Breast epithelium (tissue), 4 donors: ENCODE results near the gene P2RX3. TPM values are rescaled to one million over a fixed set of nuclear protein-coding genes. Genes with fewer than 3 reads are reported as not detected.

ENCODE experiments used
- DNase-seq, 2 donors: peaks; one replicate each; pipeline ENCODE4 v3.0.0-alpha.2; 2019; ENCODE audit warnings: low spot score in 2 of 2
- H3K27ac ChIP-seq, 2 donors: fragments of 200-600 bp; sonication (generic) in 1 of 2; one replicate each; pipeline ENCODE4 v1.5.1; 2016 to 2019; ENCODE audit warnings: mild to moderate bottlenecking in 1 of 2
- H3K27me3 ChIP-seq, 2 donors: fragments of 200-600 bp; sonication (generic) in 1 of 2; one replicate each; pipeline versions ENCODE4 v1.5.1 to v1.6.0; 2017 to 2019; ENCODE audit warnings: control low read depth in 1 of 2, mild to moderate bottlenecking in 1 of 2
- H3K36me3 ChIP-seq: fragments of 200-600 bp; one replicate; pipeline ENCODE4 v1.5.1; 2019
- H3K4me1 ChIP-seq, 2 donors: fragments of 200-600 bp; sonication (generic); one replicate each; pipeline ENCODE4 v1.5.1; 2016 to 2019; ENCODE audit warnings: control low read depth in 1 of 2
- H3K4me3 ChIP-seq, 3 donors: fragments of 200-600 bp; sonication (generic); 1 replicate in 2 of 3; 2 replicates in 1 of 3; pipeline ENCODE4 v1.5.1; 2016 to 2019; ENCODE audit warnings: mild to moderate bottlenecking in 3 of 3, moderate library complexity in 2 of 3
- H3K9me3 ChIP-seq, 2 donors: fragments of 200-600 bp; sonication (generic) in 1 of 2; one replicate each; pipeline ENCODE4 v1.5.1; 2016 to 2019; ENCODE audit warnings: control low read depth in 1 of 2
- POLR2A ChIP-seq: fragments of 450-650 bp; IDR thresholded peaks from one replicate; pipeline ENCODE4 v1.6.1; 2016; ENCODE audit warnings: antibody characterized with exemption, mild to moderate bottlenecking, moderate library complexity
- POLR2AphosphoS5 ChIP-seq, 3 donors: sonication (generic); formaldehyde crosslinking; IDR thresholded peaks; one replicate each; pipeline ENCODE4 v1.6.1; 2017; ENCODE audit warnings: antibody characterized with exemption in 3 of 3
- intact Hi-C: fragments of 100-400 bp; cut with DNase I; formaldehyde crosslinking; loops from one replicate; pipeline ENCODE4 v1.15.1; 2023; ENCODE audit warnings: low total_unique reads
- total RNA-seq, 3 donors: library from RNA; depleted of rRNA; stranded (reverse); fragments of >200 nt; gene quantifications; one replicate each; pipeline ENCODE4 v1.1.0, GENCODE V29; 2016
- TF ChIP-seq, protein P1 (sequence below), 3 donors: fragments of 450-650 bp; IDR thresholded peaks; one replicate each; pipeline ENCODE4 v1.5.1; 2016 to 2017; ENCODE audit warnings: antibody characterized with exemption in 3 of 3, mild to moderate bottlenecking in 3 of 3, moderate library complexity in 3 of 3

The P2RX3 gene
- total RNA-seq, 3 donors from 2014 or later = not detected

DNA sequence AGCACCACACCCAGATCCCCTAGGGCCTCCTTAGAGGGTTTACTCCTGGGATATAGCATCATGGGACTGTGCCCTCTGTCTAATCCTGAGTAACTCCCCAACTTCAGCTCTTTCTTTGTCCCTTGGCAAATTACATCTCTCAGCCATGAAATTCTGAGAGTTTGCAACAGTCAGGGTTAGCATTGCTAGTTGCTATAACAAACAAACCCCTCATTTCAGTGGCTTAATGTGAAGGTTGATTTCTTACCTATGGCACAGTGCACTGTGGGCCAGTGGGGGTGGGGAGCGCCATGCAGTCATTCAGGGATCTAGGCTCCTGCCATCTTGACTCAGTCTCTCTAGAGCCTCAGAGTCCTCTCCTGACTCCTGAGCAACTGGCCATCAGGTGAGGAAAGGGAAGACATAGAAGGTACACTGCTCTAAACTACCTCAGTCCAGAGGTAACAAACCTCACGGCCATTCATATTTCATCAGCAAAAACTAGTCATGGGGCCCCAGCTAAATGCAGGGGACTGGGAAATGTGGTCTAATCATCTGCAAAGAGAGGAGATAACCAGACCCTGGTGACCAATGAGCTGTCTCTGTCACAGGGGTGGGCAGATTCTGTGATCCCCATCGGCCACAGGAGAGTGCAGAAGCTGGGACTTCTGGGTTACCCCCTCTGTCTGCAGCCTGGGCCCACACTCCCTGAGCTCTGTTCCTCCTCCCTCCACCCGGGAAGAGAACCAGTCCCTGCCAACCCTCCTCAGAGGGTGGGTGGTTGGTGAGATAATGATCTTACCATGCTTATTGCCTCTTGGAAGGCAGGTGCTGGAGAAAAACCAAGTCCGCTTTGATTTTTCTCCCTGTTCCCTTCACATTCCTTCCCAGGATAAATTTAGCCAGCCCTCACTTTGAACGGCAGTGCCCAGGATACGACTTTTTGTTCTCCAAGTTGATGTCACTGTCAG, 25.3 kb downstream of the P2RX3 start:
- TF ChIP-seq POLR2A (no peak), POLR2AphosphoS5 (IDR thresholded peaks at IDR 0.05) (no peak)
- TF ChIP-seq, protein P1, sequence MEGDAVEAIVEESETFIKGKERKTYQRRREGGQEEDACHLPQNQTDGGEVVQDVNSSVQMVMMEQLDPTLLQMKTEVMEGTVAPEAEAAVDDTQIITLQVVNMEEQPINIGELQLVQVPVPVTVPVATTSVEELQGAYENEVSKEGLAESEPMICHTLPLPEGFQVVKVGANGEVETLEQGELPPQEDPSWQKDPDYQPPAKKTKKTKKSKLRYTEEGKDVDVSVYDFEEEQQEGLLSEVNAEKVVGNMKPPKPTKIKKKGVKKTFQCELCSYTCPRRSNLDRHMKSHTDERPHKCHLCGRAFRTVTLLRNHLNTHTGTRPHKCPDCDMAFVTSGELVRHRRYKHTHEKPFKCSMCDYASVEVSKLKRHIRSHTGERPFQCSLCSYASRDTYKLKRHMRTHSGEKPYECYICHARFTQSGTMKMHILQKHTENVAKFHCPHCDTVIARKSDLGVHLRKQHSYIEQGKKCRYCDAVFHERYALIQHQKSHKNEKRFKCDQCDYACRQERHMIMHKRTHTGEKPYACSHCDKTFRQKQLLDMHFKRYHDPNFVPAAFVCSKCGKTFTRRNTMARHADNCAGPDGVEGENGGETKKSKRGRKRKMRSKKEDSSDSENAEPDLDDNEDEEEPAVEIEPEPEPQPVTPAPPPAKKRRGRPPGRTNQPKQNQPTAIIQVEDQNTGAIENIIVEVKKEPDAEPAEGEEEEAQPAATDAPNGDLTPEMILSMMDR (IDR thresholded peaks at IDR 0.05) = no peak
- Histone ChIP-seq H3K36me3 (no peaks in the 10 kb centered on the region), H3K27ac (no peak overlapping the region), H3K4me1 (no peaks in the 10 kb centered on the region), H3K4me3 (no peak overlapping the region), H3K27me3 (no peaks in the 10 kb centered on the region), H3K9me3 (no peaks in the 10 kb centered on the region)
- DNase-seq = no peak
- intact Hi-C loops = no loop called here

DNA sequence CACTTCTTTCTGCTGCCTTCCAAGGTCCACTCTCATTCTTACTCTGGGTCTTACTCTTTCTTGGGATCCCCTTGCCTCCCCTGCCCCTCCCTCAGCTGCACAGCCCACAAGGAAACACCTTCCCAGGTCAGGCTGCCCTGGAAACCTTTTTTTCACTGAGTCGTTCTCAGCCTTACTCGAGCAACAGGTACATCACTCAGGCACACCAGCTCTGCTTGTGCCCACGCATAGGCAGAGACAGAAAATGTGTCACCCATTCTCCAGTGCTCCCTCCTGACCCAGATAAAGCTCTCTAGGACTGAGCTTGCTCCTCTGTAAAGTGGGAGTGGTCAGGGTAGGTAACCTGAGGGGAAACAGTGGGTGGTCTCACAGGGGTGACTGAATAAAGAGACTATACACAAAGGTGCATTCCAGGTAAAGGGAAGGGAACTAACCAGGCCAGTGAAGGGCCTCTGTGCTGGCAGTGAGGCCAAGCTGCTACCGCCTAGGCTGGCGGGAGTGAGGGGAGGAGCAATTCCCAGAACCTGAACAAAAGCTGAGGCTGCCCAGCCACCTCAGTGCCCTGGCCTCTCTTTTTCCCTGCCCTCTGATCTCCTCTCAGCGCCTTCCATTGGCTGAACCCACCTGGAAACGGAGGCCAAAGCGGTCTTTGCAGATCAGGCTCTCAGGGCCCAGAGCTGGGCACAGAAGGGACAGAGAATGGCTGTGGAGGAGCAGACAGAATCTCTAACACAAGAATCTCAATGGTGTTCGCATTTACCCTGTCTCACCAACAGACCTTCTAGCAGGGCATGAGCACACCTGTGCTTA, 26.9 kb downstream of the P2RX3 start:
- H3K36me3 ChIP-seq = no peaks in the 10 kb centered on the region
- H3K9me3 ChIP-seq = no peaks in the 10 kb centered on the region
- no peak overlapping the region for H3K27ac ChIP-seq
- no peak overlapping the region for H3K4me3 ChIP-seq
- no peak for DNase-seq
- TF ChIP-seq, protein P1 (IDR thresholded peaks at IDR 0.05) = no peak
- TF ChIP-seq POLR2A = no peak
- no peak for TF ChIP-seq POLR2AphosphoS5 (IDR thresholded peaks at IDR 0.05)
- intact Hi-C loops = no loop called here
- H3K4me1 ChIP-seq = no peaks in the 10 kb centered on the region
- no peaks in the 10 kb centered on the region for H3K27me3 ChIP-seq

DNA sequence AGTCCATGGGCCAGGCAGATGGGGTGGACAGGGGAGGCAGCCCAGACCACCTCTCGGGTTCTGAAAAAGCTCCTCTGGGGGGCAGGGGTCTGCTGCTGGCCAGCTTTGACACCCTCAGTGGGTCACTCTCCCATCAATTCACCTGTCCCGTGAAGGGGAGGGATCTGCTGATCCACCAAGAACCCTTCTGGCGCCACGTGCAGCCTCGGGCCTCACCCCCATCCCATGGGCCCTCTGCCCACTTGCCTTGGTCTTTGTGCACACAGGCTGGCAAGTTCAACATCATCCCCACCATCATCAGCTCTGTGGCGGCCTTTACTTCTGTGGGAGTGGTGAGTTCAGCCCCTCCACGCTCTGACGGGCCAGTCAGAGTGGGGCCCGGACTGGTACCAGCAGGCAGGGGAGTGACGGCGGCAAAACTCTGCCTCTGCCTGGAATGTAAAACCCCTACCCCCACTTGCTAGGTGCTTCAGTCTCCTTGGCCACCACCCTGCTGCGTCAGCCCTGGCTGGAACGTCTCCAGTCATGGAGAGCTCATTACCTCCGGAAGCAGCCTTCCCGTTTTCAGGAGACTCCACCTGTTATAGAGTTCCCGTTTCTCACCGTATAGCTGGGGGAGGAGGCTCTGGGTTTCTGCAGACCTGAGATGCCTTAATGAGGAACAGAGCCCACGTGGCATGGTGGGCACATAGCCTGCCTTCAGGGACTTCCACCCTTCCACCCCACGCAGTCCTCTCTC, 30.1 kb downstream of the P2RX3 start:
- no peak for DNase-seq
- TF ChIP-seq POLR2A (no peak), POLR2AphosphoS5 (IDR thresholded peaks at IDR 0.05) (no peak)
- TF ChIP-seq, protein P1 (IDR thresholded peaks at IDR 0.05) = no peak
- H3K36me3 ChIP-seq = no peaks in the 10 kb centered on the region
- intact Hi-C loops = no loop called here
- H3K27me3 ChIP-seq = no peaks in the 10 kb centered on the region
- H3K4me1 ChIP-seq = no peaks in the 10 kb centered on the region
- H3K27ac ChIP-seq = no peak overlapping the region
- no peaks in the 10 kb centered on the region for H3K9me3 ChIP-seq
- no peak overlapping the region for H3K4me3 ChIP-seq

DNA sequence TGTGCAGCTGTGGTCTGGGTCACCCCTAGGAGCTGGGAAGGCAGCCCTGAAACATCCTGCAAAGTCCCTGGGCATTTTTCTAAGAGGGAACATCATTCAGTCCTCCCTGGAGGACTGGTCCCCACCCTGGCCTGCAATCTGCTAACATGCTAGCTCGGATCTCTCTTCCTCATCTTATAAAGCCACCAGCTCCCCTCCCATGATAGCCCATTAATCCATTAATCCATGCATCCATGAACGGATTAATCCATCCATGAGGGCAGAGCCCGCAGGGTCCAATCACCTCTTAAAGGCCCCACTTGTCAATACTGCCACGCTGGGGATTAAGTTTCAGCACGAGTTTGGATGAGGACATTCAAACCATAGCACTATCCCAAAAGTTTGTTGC, 30.7 kb downstream of the P2RX3 start:
- Histone ChIP-seq H3K27ac (no peak overlapping the region), H3K4me3 (no peak overlapping the region), H3K27me3 (no peaks in the 10 kb centered on the region), H3K9me3 (no peaks in the 10 kb centered on the region), H3K4me1 (no peaks in the 10 kb centered on the region), H3K36me3 (no peaks in the 10 kb centered on the region)
- DNase-seq = no peak
- intact Hi-C loops = no loop called here
- no peak for TF ChIP-seq POLR2A
- TF ChIP-seq, protein P1 (IDR thresholded peaks at IDR 0.05) = no peak
- TF ChIP-seq POLR2AphosphoS5 (IDR thresholded peaks at IDR 0.05) = no peak
